AG09319 (cell line): ENCODE results near the gene MASP2.
"Not testable (repeated sequence)": the region's sequence is repeated elsewhere in the genome, so short reads cannot be mapped to it uniquely, and the experiment has no call there.

Source experiments
- DNase-seq: peaks from one replicate; pipeline ENCODE4 v3.0.0-alpha.2; 2010; ENCODE audit warnings: low read depth; ENCODE audit errors: extremely low read depth
- CTCF ChIP-seq: IDR thresholded peaks from 2 replicates; pipeline ENCODE4 v1.5.1; 2011; ENCODE audit warnings: low read depth, mild to moderate bottlenecking, inconsistent platforms, low read length, moderate library complexity

The MASP2 gene

GRCh38 chr1:11055676-11056075 lies 8.6 kb upstream of the MASP2 start:
- no peak for DNase-seq
- TF ChIP-seq CTCF, result no peak

- no peak for DNase-seq
- no peak for TF ChIP-seq CTCF
Measured at GRCh38 chr1:11054666-11055065, 7.6 kb upstream of the MASP2 start.

GRCh38 chr1:11054181-11054580 lies 7.1 kb upstream of the MASP2 start:
- DNase-seq, result no peak
- no peak for TF ChIP-seq CTCF

GRCh38 chr1:11053758-11054137 lies 6.7 kb upstream of the MASP2 start:
- TF ChIP-seq CTCF, result no peak
- DNase-seq, result no peak

- no peak for DNase-seq
- TF ChIP-seq CTCF, result no peak
Measured at GRCh38 chr1:11052839-11053757, 6.1 kb upstream of the MASP2 start.

GRCh38 chr1:11051781-11052511 lies 4.9 kb upstream of the MASP2 start:
- TF ChIP-seq CTCF, result no peak
- no peak for DNase-seq

- DNase-seq, result not testable (repeated sequence)
Measured at GRCh38 chr1:11051121-11051520, 4.1 kb upstream of the MASP2 start.
